K562 (cell line): ENCODE results near the gene PDE11A. TPM values are rescaled to one million over a fixed set of nuclear protein-coding genes. Genes with fewer than 3 reads are reported as not detected.

Experiments
- ARID2 ChIP-seq: fragments of 450-650 bp; IDR thresholded peaks from 2 replicates; pipeline ENCODE4 v1.6.1; 2017; ENCODE audit warnings: antibody characterized with exemption, mild to moderate bottlenecking
- BRF1 ChIP-seq: IDR thresholded peaks from 3 replicates; pipeline ENCODE4 v1.6.1; 2011; ENCODE audit warnings: borderline replicate concordance, mild to moderate bottlenecking; ENCODE audit not compliant: insufficient read length; ENCODE audit errors: extremely low read depth
- CHD1 ChIP-seq: fragments of 200-600 bp; sonication (generic); IDR thresholded peaks from one replicate; pipeline ENCODE4 v1.6.1; 2012; ENCODE audit warnings: mild to moderate bottlenecking, moderate library complexity, low read length, inconsistent platforms
- CTBP1 ChIP-seq: fragments of 450-650 bp; IDR thresholded peaks from 2 replicates; pipeline ENCODE4 v1.6.1; 2016; ENCODE audit warnings: borderline replicate concordance
- EP400 ChIP-seq: fragments of 450-650 bp; IDR thresholded peaks from 2 replicates; pipeline ENCODE4 v1.6.1; 2017; ENCODE audit warnings: antibody characterized with exemption, mild to moderate bottlenecking, moderate library complexity
- ESRRA ChIP-seq: fragments of 450-650 bp; IDR thresholded peaks from 2 replicates; pipeline ENCODE4 v1.6.1; 2014; ENCODE audit warnings: low read depth, mild to moderate bottlenecking, moderate library complexity, borderline replicate concordance
- ETS1 ChIP-seq: conservative IDR thresholded peaks from 2 replicates; pipeline ENCODE4 v1.6.1; 2011; ENCODE audit warnings: low read depth, mild to moderate bottlenecking, low read length; ENCODE audit not compliant: control insufficient read depth
- ETV6 ChIP-seq, 3 experiments: fragments of 150-350 bp in 1 of 3; sonication (generic) in 1 of 3; formaldehyde crosslinking in 1 of 3; IDR thresholded peaks; 2 replicates each; pipeline versions ENCODE4 v1.6.1 to v1.8.0; 2014 to 2022; ENCODE audit warnings: borderline replicate concordance in 2 of 3, low read depth in 2 of 3, antibody characterized with exemption in 1 of 3, low read length in 1 of 3, mild to moderate bottlenecking in 1 of 3, missing genetic modification reagents in 1 of 3
- HINFP ChIP-seq: fragments of 450-650 bp; conservative IDR thresholded peaks from 2 replicates; pipeline ENCODE4 v1.6.1; 2016; ENCODE audit warnings: missing genetic modification characterization, low read depth, mild to moderate bottlenecking, control low read depth, missing compliant biosample characterization
- HMBOX1 ChIP-seq: sonication (generic); IDR thresholded peaks from 2 replicates; pipeline ENCODE4 v1.6.1; 2016
- LCOR ChIP-seq: sonication (generic); formaldehyde crosslinking; IDR thresholded peaks from 2 replicates; pipeline ENCODE4 v1.8.0; 2022; ENCODE audit warnings: mild to moderate bottlenecking, missing genetic modification reagents
- MBD1 ChIP-seq: fragments of 250-450 bp; sonication (Bioruptor Pico); IDR thresholded peaks from 2 replicates; pipeline ENCODE4 v1.8.0; 2022; ENCODE audit warnings: inconsistent platforms
- MEF2A ChIP-seq: IDR thresholded peaks from 2 replicates; pipeline ENCODE4 v1.6.1; 2011; ENCODE audit warnings: low read depth, mild to moderate bottlenecking, low read length, moderate library complexity; ENCODE audit not compliant: control insufficient read depth
- NFE2L1 ChIP-seq: fragments of 450-650 bp; IDR thresholded peaks from 2 replicates; pipeline ENCODE4 v1.6.1; 2016; ENCODE audit warnings: missing genetic modification characterization, low read depth, mild to moderate bottlenecking, missing compliant biosample characterization, moderate library complexity, borderline replicate concordance
- NR2F6 ChIP-seq: fragments of 450-650 bp; formaldehyde crosslinking; IDR thresholded peaks from 2 replicates; pipeline ENCODE4 v1.4.0; 2020; ENCODE audit warnings: mild to moderate bottlenecking
- NUFIP1 ChIP-seq: fragments of 450-650 bp; IDR thresholded peaks from 2 replicates; pipeline ENCODE4 v1.6.1; 2018; ENCODE audit not compliant: partially characterized antibody
- RBM34 ChIP-seq: fragments of 200-400 bp; formaldehyde crosslinking; IDR thresholded peaks from 2 replicates; pipeline ENCODE4 v1.6.1; 2018; ENCODE audit warnings: low read length, borderline replicate concordance; ENCODE audit not compliant: insufficient read depth
- SMC3 ChIP-seq: conservative IDR thresholded peaks from 2 replicates; pipeline ENCODE4 v1.6.1; 2011; ENCODE audit warnings: low read depth, low read length, improper control_type of control experiment; ENCODE audit not compliant: insufficient read depth
- SP2 ChIP-seq: IDR thresholded peaks from 2 replicates; pipeline ENCODE4 v1.6.1; 2011; ENCODE audit warnings: mild to moderate bottlenecking, low read depth, low read length, moderate library complexity; ENCODE audit not compliant: poor library complexity, severe bottlenecking; ENCODE audit errors: extremely low read depth
- ZBTB8A ChIP-seq: fragments of 450-650 bp; IDR thresholded peaks from 2 replicates; pipeline ENCODE4 v1.6.1; 2018; ENCODE audit warnings: mild to moderate bottlenecking, moderate library complexity; ENCODE audit not compliant: partially characterized antibody
- ZNF431 ChIP-seq: sonication (generic); formaldehyde crosslinking; IDR thresholded peaks from 2 replicates; pipeline ENCODE4 v1.8.0; 2022; ENCODE audit warnings: mild to moderate bottlenecking, missing genetic modification reagents
- ZNF551 ChIP-seq: fragments of 250-450 bp; sonication (Bioruptor Pico); IDR thresholded peaks from 2 replicates; pipeline ENCODE4 v1.5.0; 2021; ENCODE audit warnings: mild to moderate bottlenecking, moderate library complexity
- polyA plus RNA-seq, 8 experiments: library from polyadenylated mRNA; depleted of rRNA in 4 of 8; stranded (reverse) in 5 of 8; unstranded in 3 of 8; fragments of >200 nt; fragmentation: Nextera tagmentation in 2 of 8; fragmentation: Illumina TruSeq in 1 of 8; extraction: Ambion mirVana in 2 of 8; extraction: Trizol in 1 of 8; gene quantifications; 2 replicates each; pipeline versions ENCODE4 v1.2.1 to v1.2.3, GENCODE V29; 2011 to 2014; ENCODE audit warnings: inconsistent platforms in 1 of 8, missing spikeins in 1 of 8
- total RNA-seq, 7 experiments: library from RNA; depleted of rRNA in 6 of 7; stranded (reverse); fragments of >200 nt in 6 of 7; fragmentation: Illumina TruSeq in 2 of 7; extraction: Trizol in 2 of 7; gene quantifications; 2 replicates each; pipeline versions ENCODE4 v1.2.1 to v1.2.3, GENCODE V29; 2011 to 2021; ENCODE audit warnings: low replicate concordance in 1 of 7

PDE11A gene
- total and polyA plus RNA-seq, 9 of the 15 experiments (the other 6 are each of a cell fraction or from before 2014, with no cell fraction given), result 3.2 to 22.1 (median 5.7) TPM

- TF ChIP-seq CHD1 (no peak), ETV6 (IDR thresholded peaks at IDR 0.05; ENCODE audit: borderline replicate concordance in 1 of 2, low read depth in 2 of 2, low read length in 1 of 2) (0 out of 4 replicates have a peak, but pooled peaks of 1 of the 2 experiments have one; percentile 42), ETV6 (CRISPR knock-in tag; IDR thresholded peaks at IDR 0.05; ENCODE audit: borderline replicate concordance) (no peak), ESRRA (peak; percentile 76; the same call in 1 of the 2 replicates), HINFP (tag) (no peak), ARID2 (no peak), MBD1 (no peak), ZBTB8A (no peak), SP2 (no peak), MEF2A (no peak), ZNF431 (CRISPR knock-in tag) (no peak), HMBOX1 (peak; percentile 91), EP400 (peak; percentile 47; the same call in 1 of the 2 replicates), ETS1 (no peak), NUFIP1 (no peak), LCOR (CRISPR knock-in tag) (no peak; the same call in 1 of the 2 replicates), SMC3 (no peak), CTBP1 (peak; percentile 56; the same call in 1 of the 2 replicates), NFE2L1 (tag) (no peak), BRF1 (no peak), RBM34 (no peak), ZNF551 (CRISPR knock-in tag) (no peak), NR2F6 (CRISPR knock-in tag) (no peak)
Observed at GRCh38 chr2:177693658-177694339, 378.8 kb downstream of the PDE11A start (continued).
